HCT116 (cell line): ENCODE data around the gene NSG2.

Experiments
- ATF3 ChIP-seq: IDR thresholded peaks from 2 replicates; pipeline ENCODE4 v1.6.1; 2012
- EZH2 ChIP-seq: fragments of 200-600 bp; sonication (generic); IDR thresholded peaks from 2 replicates; pipeline ENCODE4 v1.6.1; 2017; ENCODE audit warnings: antibody characterized with exemption, mixed run types
- FOSL1 ChIP-seq: IDR thresholded peaks from 2 replicates; pipeline ENCODE4 v1.6.1; 2012; ENCODE audit warnings: low read depth
- MAX ChIP-seq: IDR thresholded peaks from 2 replicates; pipeline ENCODE4 v1.6.1; 2012
- POLR2A ChIP-seq: IDR thresholded peaks from 2 replicates; pipeline ENCODE4 v1.7.0; 2011; ENCODE audit warnings: borderline replicate concordance; ENCODE audit not compliant: insufficient read depth, insufficient read length; ENCODE audit errors: extremely low read depth
- POLR2AphosphoS5 ChIP-seq: IDR thresholded peaks from 2 replicates; pipeline ENCODE4 v1.6.1; 2011; ENCODE audit warnings: mild to moderate bottlenecking, low read depth, low read length, moderate library complexity
- RAD21 ChIP-seq: IDR thresholded peaks from 2 replicates; pipeline ENCODE4 v1.6.1; 2012; ENCODE audit warnings: low read depth, mild to moderate bottlenecking
- REST ChIP-seq: IDR thresholded peaks from 2 replicates; pipeline ENCODE4 v1.6.1; 2012; ENCODE audit warnings: low read depth
- SP1 ChIP-seq: IDR thresholded peaks from 2 replicates; pipeline ENCODE4 v1.6.1; 2012; ENCODE audit warnings: low read depth
- YY1 ChIP-seq: IDR thresholded peaks from 2 replicates; pipeline ENCODE4 v1.6.1; 2011; ENCODE audit warnings: low read length, low read depth, moderate library complexity, mild to moderate bottlenecking; ENCODE audit not compliant: insufficient replicate concordance; ENCODE audit errors: extremely low read depth
- ZFX ChIP-seq: fragments of 450-650 bp; IDR thresholded peaks from 2 replicates; pipeline ENCODE4 v1.6.1; 2017
- ZNF274 ChIP-seq: fragments of 200-500 bp; sonication (Bioruptor generic); IDR thresholded peaks from 2 replicates; pipeline ENCODE4 v1.6.1; 2014; ENCODE audit warnings: mild to moderate bottlenecking, low read depth, low read length, inconsistent platforms
- TF ChIP-seq, protein P1 (sequence below), 3 experiments: fragments of 200-600 bp in 1 of 3; sonication (generic) in 1 of 3; IDR thresholded peaks in 2 of 3; conservative IDR thresholded peaks in 1 of 3; 2 replicates each; pipeline ENCODE4 v1.5.1; 2012 to 2017; ENCODE audit warnings: low read depth in 2 of 3, low read length in 2 of 3, antibody characterized with exemption in 1 of 3, borderline replicate concordance in 1 of 3, control low read depth in 1 of 3, mild to moderate bottlenecking in 1 of 3, mixed read lengths in 1 of 3, mixed run types in 1 of 3, moderate library complexity in 1 of 3; ENCODE audit not compliant: insufficient read depth in 1 of 3

DNA sequence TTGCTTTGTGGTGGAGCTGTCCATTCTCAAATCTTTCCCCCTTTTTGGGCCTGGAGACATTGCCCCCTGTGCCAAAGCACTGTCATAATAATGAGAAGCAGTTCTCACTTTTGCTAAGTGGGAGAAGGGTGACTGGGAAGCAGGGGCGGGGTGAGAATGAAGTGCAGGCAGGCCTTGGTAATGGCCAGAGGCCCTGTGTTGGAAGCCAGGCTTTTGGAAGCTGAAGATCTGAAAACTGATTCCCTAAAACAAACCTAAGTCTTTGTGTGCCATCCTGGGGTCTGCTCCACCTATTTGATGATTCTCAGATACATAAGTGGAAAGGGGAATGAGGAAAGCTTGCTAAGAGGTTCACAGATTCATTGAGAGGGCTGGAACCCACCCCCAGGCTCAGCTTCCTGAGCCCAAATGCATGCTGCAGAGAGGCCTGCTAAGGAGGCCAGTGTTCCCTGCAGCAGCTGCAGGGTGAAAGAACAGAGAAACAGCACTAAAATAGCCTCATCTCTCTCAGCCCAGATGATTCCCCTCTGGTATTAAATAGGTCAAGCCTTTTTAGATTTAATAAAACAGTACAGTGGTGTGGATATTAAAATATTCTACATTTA, 75.0 kb downstream of the NSG2 start:
- TF ChIP-seq, protein P1, sequence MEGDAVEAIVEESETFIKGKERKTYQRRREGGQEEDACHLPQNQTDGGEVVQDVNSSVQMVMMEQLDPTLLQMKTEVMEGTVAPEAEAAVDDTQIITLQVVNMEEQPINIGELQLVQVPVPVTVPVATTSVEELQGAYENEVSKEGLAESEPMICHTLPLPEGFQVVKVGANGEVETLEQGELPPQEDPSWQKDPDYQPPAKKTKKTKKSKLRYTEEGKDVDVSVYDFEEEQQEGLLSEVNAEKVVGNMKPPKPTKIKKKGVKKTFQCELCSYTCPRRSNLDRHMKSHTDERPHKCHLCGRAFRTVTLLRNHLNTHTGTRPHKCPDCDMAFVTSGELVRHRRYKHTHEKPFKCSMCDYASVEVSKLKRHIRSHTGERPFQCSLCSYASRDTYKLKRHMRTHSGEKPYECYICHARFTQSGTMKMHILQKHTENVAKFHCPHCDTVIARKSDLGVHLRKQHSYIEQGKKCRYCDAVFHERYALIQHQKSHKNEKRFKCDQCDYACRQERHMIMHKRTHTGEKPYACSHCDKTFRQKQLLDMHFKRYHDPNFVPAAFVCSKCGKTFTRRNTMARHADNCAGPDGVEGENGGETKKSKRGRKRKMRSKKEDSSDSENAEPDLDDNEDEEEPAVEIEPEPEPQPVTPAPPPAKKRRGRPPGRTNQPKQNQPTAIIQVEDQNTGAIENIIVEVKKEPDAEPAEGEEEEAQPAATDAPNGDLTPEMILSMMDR (IDR thresholded peaks at IDR 0.05 in 2 of 3, conservative IDR thresholded peaks at IDR 0.05 in 1 of 3; ENCODE audit: borderline replicate concordance in 1 of 3, insufficient read depth in 1 of 3, low read depth in 2 of 3, low read length in 2 of 3) = no peak
- TF ChIP-seq YY1 (no peak), RAD21 (no peak), REST (no peak), ZFX (no peak), EZH2 (no peak), POLR2A (no peak), POLR2AphosphoS5 (no peak), ZNF274 (no peak), FOSL1 (no peak), MAX (no peak), ATF3 (no peak), SP1 (no peak)
